ENCODE results near the gene NCAPG. TPM values are rescaled to one million over a fixed set of nuclear protein-coding genes. Genes with fewer than 3 reads are reported as not detected.
"Not testable (repeated sequence)": the region's sequence is repeated elsewhere in the genome, so short reads cannot be mapped to it uniquely, and the experiment has no call there.

The NCAPG gene
- total RNA-seq, 2 donors from 2014 or later: 0.10 to 0.74 TPM

GRCh38 chr4:17787315-17787714 is 23.5 kb upstream of the NCAPG start:
- intact Hi-C loops (cut with DNase I): no loop called here
- DNase-seq (ENCODE audit: low spot score): no peak

GRCh38 chr4:17788956-17789355 is 21.8 kb upstream of the NCAPG start:
- intact Hi-C loops (cut with DNase I): no loop called here
- DNase-seq (ENCODE audit: low spot score): no peak

DNA sequence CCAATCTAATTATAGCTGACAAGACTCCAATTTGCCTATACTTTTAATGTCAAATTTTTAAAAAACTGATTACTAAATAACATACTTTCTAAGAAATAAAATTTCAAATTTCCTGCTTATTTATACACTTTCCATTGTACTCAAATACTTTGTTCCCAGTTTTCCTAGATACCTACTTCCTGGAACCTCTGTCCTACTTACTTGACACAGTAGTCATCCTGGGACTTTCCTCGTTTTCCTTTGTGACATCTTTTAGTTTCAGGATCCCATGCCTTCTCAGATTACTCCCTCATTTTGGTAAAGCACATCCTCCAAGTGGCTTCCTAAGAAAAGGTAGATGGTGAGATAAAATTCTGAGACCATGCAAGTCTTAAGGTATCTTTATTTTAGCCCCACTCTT is 16.0 kb upstream of the NCAPG start:
- intact Hi-C loops (cut with DNase I): no loop called here
- DNase-seq (ENCODE audit: low spot score): no peak

- DNase-seq (ENCODE audit: low spot score): no peak
- intact Hi-C loops (cut with DNase I): no loop called here
These were observed 13.0 kb upstream of the NCAPG start for GRCh38 chr4:17797808-17798207.

GRCh38 chr4:17805580-17806155 is 5.1 kb upstream of the NCAPG start:
- DNase-seq (ENCODE audit: low spot score): no peak
- intact Hi-C loops (cut with DNase I): no loop called here

DNA sequence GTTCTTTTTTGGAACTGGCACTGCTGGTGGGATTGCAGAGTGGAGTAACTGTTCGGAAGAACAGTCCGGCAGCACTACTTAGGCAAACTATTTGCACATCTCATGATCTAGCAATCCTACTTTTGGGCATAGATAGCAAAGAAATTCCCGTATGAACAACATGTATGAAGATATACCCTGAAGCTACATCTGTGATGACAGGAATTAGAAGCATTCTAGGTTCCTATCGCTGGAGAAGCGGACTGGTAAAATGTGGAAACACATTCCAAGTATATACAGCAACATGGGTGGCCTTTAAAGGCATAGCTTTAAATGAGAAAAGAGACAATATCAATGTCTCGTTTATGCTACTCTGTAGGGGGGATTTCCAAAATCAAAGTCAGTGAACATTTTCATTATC is 3.3 kb upstream of the NCAPG start:
- DNase-seq (ENCODE audit: low spot score): no peak

GRCh38 chr4:17809667-17810066 is 1.1 kb upstream of the NCAPG start:
- intact Hi-C loops (cut with DNase I): loop anchor here in 1 of 2 donors (10.0 kb wide), 1 partner anchor 215 kb away; the partner anchor contains the start of gene LCORL
- no peak for DNase-seq (ENCODE audit: low spot score)

More for the DNA sequence above, 3.3 kb upstream of the NCAPG start:
- intact Hi-C loops (cut with DNase I): no loop called here

GRCh38 chr4:17811078-17811603 is 362 bp downstream of the NCAPG start:
- intact Hi-C loops (cut with DNase I): loop anchor here in 1 of 2 donors (10.0 kb wide), 1 partner anchor 214 kb away; the partner anchor contains the start of gene LCORL

DNA sequence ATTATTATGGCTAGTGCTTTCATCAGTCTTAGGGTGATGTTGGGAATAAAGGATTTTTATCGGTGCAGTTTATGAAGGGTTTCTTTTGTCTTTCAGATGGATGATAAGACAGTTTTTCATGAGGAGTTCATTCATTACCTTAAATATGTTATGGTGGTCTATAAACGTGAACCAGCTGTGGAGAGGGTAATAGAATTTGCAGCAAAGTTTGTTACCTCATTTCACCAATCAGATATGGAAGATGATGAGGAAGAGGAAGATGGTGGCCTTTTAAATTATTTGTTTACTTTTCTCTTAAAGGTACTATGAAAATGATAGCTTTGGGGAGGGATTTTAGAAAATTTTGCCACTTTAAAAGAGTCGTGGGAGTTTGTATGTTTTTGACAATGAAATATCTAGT is 1.3 kb downstream of the NCAPG start:
- DNase-seq (ENCODE audit: low spot score): no peak
- intact Hi-C loops (cut with DNase I): loop anchor here in 1 of 2 donors (10.0 kb wide), 1 partner anchor 213 kb away; the partner anchor contains the start of gene LCORL

More at GRCh38 chr4:17811078-17811603, 362 bp downstream of the NCAPG start:
- peak; percentile 70 for DNase-seq (ENCODE audit: low spot score)

DNA sequence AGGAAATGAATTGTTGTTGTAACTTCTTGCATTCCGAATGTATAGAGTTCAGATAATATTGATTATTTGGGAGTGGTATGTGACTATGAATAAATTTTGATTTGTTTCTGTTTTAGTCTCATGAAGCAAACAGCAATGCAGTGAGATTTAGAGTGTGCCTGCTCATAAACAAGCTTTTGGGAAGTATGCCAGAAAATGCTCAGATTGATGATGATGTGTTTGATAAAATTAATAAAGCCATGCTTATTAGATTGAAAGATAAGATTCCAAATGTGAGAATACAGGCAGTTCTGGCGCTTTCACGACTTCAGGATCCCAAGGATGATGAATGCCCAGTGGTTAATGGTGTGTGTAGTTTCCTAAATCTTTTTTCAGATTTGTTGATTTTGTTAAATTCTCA is 2.0 kb downstream of the NCAPG start:
- intact Hi-C loops (cut with DNase I): loop anchor here in 1 of 2 donors (10.0 kb wide), 1 partner anchor 212 kb away; the partner anchor contains the start of gene LCORL
- DNase-seq (ENCODE audit: low spot score): no peak

GRCh38 chr4:17814140-17814539 is 3.4 kb downstream of the NCAPG start:
- intact Hi-C loops (cut with DNase I): loop anchor here in 1 of 2 donors (10.0 kb wide), 1 partner anchor 211 kb away; the partner anchor contains the start of gene LCORL
- no peak for DNase-seq (ENCODE audit: low spot score)

- DNase-seq (ENCODE audit: low spot score): peak; percentile 59
- intact Hi-C loops (cut with DNase I): loop anchor here in 1 of 2 donors (10.0 kb wide), 1 partner anchor 209 kb away; the partner anchor contains the start of gene LCORL
These were observed 5.4 kb downstream of the NCAPG start for GRCh38 chr4:17816142-17816541.

- intact Hi-C loops (cut with DNase I): loop anchor here in 1 of 2 donors (10.0 kb wide), 1 partner anchor 208 kb away; the partner anchor contains the start of gene LCORL
- no peak for DNase-seq (ENCODE audit: low spot score)
These were observed 6.2 kb downstream of the NCAPG start for GRCh38 chr4:17817027-17817426.

- DNase-seq (ENCODE audit: low spot score): no peak
- intact Hi-C loops (cut with DNase I): loop anchor here in 1 of 2 donors (10.0 kb wide), 1 partner anchor 771 kb away; no protein-coding TSS in a partner anchor
These were observed 13.3 kb downstream of the NCAPG start for GRCh38 chr4:17823871-17824669.

GRCh38 chr4:17846266-17846665 is 35.5 kb downstream of the NCAPG start:
- no peak for DNase-seq (ENCODE audit: low spot score)

DNA sequence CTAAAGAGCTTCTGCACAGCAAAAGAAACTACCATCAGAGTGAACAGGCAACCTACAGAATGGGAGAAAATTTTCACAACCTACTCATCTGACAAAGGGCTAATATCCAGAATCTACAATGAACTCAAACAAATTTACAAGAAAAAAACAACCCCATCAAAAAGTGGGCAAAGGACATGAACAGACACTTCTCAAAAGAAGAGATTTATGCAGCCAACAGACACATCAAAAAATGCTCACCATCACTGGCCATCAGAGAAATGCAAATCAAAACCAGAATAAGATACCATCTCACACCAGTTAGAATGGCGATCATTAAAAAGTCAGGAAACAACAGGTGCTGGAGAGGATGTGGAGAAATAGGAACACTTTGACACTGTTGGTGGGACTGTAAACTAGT is 39.5 kb downstream of the NCAPG start:
- DNase-seq (ENCODE audit: low spot score); intact Hi-C loops (cut with DNase I): not testable (repeated sequence)

More at GRCh38 chr4:17846266-17846665, 35.5 kb downstream of the NCAPG start:
- intact Hi-C loops (cut with DNase I): no loop called here

- intact Hi-C loops (cut with DNase I): no loop called here
- DNase-seq (ENCODE audit: low spot score): no peak
These were observed 41.2 kb downstream of the NCAPG start for GRCh38 chr4:17851959-17852358.

GRCh38 chr4:17854036-17854435 is 43.3 kb downstream of the NCAPG start:
- intact Hi-C loops (cut with DNase I): no loop called here
- DNase-seq (ENCODE audit: low spot score): no peak

- intact Hi-C loops (cut with DNase I): no loop called here
- no peak for DNase-seq (ENCODE audit: low spot score)
These were observed 49.1 kb downstream of the NCAPG start for GRCh38 chr4:17859793-17860406.

All from posterior vena cava (tissue), 2 donors.